HEK293 (cell line): ENCODE measurements around the gene ITGB6.

Source experiments
- BCL11A ChIP-seq: fragments of 450-650 bp; formaldehyde crosslinking; IDR thresholded peaks from 2 replicates; pipeline ENCODE4 v1.5.1; 2016; ENCODE audit warnings: low read depth, missing biosample characterization, missing genetic modification characterization
- CTCF ChIP-seq: fragments of 450-650 bp; formaldehyde crosslinking; IDR thresholded peaks from 2 replicates; pipeline ENCODE4 v1.5.1; 2016; ENCODE audit warnings: missing biosample characterization, missing genetic modification characterization
- ELK4 ChIP-seq: IDR thresholded peaks from 2 replicates; pipeline ENCODE4 v1.6.1; 2011; ENCODE audit warnings: mild to moderate bottlenecking, low read depth, low read length, borderline replicate concordance
- GLI4 ChIP-seq: fragments of 450-650 bp; formaldehyde crosslinking; IDR thresholded peaks from 2 replicates; pipeline ENCODE4 v1.5.1; 2016; ENCODE audit warnings: missing biosample characterization, missing genetic modification characterization
- INSM2 ChIP-seq: fragments of 450-650 bp; formaldehyde crosslinking; IDR thresholded peaks from 2 replicates; pipeline ENCODE4 v1.5.1; 2016; ENCODE audit warnings: missing biosample characterization, missing genetic modification characterization
- PRDM4 ChIP-seq: fragments of 450-650 bp; formaldehyde crosslinking; IDR thresholded peaks from 2 replicates; pipeline ENCODE4 v1.5.1; 2017; ENCODE audit warnings: missing biosample characterization, missing genetic modification characterization
- TCF7L2 ChIP-seq: IDR thresholded peaks from 2 replicates; pipeline ENCODE4 v1.6.1; 2011; ENCODE audit warnings: low read depth, mild to moderate bottlenecking, inconsistent platforms, low read length, moderate library complexity, borderline replicate concordance
- ZBTB1 ChIP-seq: fragments of 450-650 bp; formaldehyde crosslinking; IDR thresholded peaks from 2 replicates; pipeline ENCODE4 v1.5.1; 2016; ENCODE audit warnings: missing biosample characterization, missing genetic modification characterization
- ZBTB21 ChIP-seq: fragments of 450-650 bp; formaldehyde crosslinking; IDR thresholded peaks from 2 replicates; pipeline ENCODE4 v1.5.1; 2017; ENCODE audit warnings: missing biosample characterization, missing genetic modification characterization
- ZNF248 ChIP-seq: fragments of 450-650 bp; formaldehyde crosslinking; IDR thresholded peaks from 2 replicates; pipeline ENCODE4 v1.5.1; 2017; ENCODE audit warnings: missing biosample characterization, missing genetic modification characterization
- ZNF473 ChIP-seq: fragments of 450-650 bp; formaldehyde crosslinking; IDR thresholded peaks from 2 replicates; pipeline ENCODE4 v1.5.1; 2017; ENCODE audit warnings: missing biosample characterization, missing genetic modification characterization
- ZNF664 ChIP-seq: fragments of 450-650 bp; formaldehyde crosslinking; IDR thresholded peaks from 2 replicates; pipeline ENCODE4 v1.5.1; 2016; ENCODE audit warnings: missing biosample characterization, missing genetic modification characterization
- ZNF768 ChIP-seq: fragments of 450-650 bp; formaldehyde crosslinking; IDR thresholded peaks from 2 replicates; pipeline ENCODE4 v1.5.1; 2018; ENCODE audit warnings: missing biosample characterization, mild to moderate bottlenecking, missing genetic modification characterization
- ZSCAN5A ChIP-seq: fragments of 450-650 bp; formaldehyde crosslinking; IDR thresholded peaks from 2 replicates; pipeline ENCODE4 v1.5.1; 2016; ENCODE audit warnings: missing biosample characterization, missing genetic modification characterization

GRCh38 chr2:160156100-160156499 lies 44.0 kb downstream of the ITGB6 start:
- TF ChIP-seq ZNF768 (tag by site-specific recombination) = no peak
- no peak for TF ChIP-seq ZBTB1 (tag by site-specific recombination)
- TF ChIP-seq ZNF248 (tag by site-specific recombination) = no peak
- TF ChIP-seq CTCF (tag by site-specific recombination) = no peak
- TF ChIP-seq ZSCAN5A (tag by site-specific recombination) = no peak
- TF ChIP-seq BCL11A (tag by site-specific recombination) = no peak
- no peak for TF ChIP-seq TCF7L2
- no peak for TF ChIP-seq ZNF473 (tag by site-specific recombination)
- TF ChIP-seq ZNF664 (tag by site-specific recombination) = no peak
- TF ChIP-seq ELK4 = no peak
- TF ChIP-seq ZBTB21 = no peak
- TF ChIP-seq INSM2 (tag by site-specific recombination) = no peak
- no peak for TF ChIP-seq GLI4
- no peak for TF ChIP-seq PRDM4
